Measurements from ENCODE around the gene TMEM97. TPM values are rescaled to one million over a fixed set of nuclear protein-coding genes. Genes with fewer than 3 reads are reported as not detected.
A peak's percentile ranks its signal among the peaks of the same experiment; 100 is the strongest.

TMEM97 gene
- total and polyA plus RNA-seq, 2 experiments from 2014 or later, result 63.6 to 66.9 TPM

GRCh38 chr17:28325211-28325610 lies 6.2 kb downstream of the TMEM97 start:
- H3K27ac ChIP-seq, result no peak overlapping the region
- no peak overlapping the region for H3K4me3 ChIP-seq
- H3K4me1 ChIP-seq (ENCODE audit: insufficient read depth), result peaks cover 14% of the 10 kb centered on the region
- H4K20me1 ChIP-seq (ENCODE audit: insufficient read depth, poor library complexity, severe bottlenecking), result no peaks in the 10 kb centered on the region
- no peaks in the 10 kb centered on the region for H3K27me3 ChIP-seq
- DNase-seq (ENCODE audit: low spot score), result no peak
- H2AFZ ChIP-seq, result no peak overlapping the region
- H3K36me3 ChIP-seq (replicated peaks; ENCODE audit: insufficient read depth, low read depth), result no peaks in the 10 kb centered on the region
- no peaks in the 10 kb centered on the region for H3K9me2 ChIP-seq (replicated peaks; ENCODE audit: insufficient read depth)
- peaks cover 56% of the 10 kb centered on the region for H3K79me2 ChIP-seq
- H3K4me2 ChIP-seq, result no peak overlapping the region
- 64% methylated on average over 5 of the region's 5 CpGs for WGBS (ENCODE audit: low lambda C conversion rate, missing lambda C conversion rate)
- TF ChIP-seq EZH2phosphoT487 (IDR thresholded peaks at IDR 0.05; ENCODE audit: low read depth, severe bottlenecking, unreplicated experiment), result no peak
- H3K9me3 ChIP-seq (ENCODE audit: low read depth), result no peaks in the 10 kb centered on the region

- no peak for TF ChIP-seq EZH2 (IDR thresholded peaks at IDR 0.05; ENCODE audit: borderline replicate concordance)
- no peak for TF ChIP-seq CTCF (IDR thresholded peaks at IDR 0.05; ENCODE audit: poor library complexity)
- TF ChIP-seq EZH2phosphoT487 (IDR thresholded peaks at IDR 0.05; ENCODE audit: low read depth, severe bottlenecking, unreplicated experiment), result no peak
- Histone ChIP-seq H2AFZ (no peak overlapping the region), H3K9me3 (ENCODE audit: low read depth) (no peaks in the 10 kb centered on the region), H4K20me1 (ENCODE audit: insufficient read depth, poor library complexity, severe bottlenecking) (no peaks in the 10 kb centered on the region), H3K4me3 (no peak overlapping the region), H3K9me2 (replicated peaks; ENCODE audit: insufficient read depth) (no peaks in the 10 kb centered on the region), H3K4me2 (peak overlapping the region; percentile 35), H3K79me2 (peaks cover 47% of the 10 kb centered on the region), H3K4me1 (ENCODE audit: insufficient read depth) (peaks cover 7% of the 10 kb centered on the region), H3K36me3 (replicated peaks; ENCODE audit: insufficient read depth, low read depth) (no peaks in the 10 kb centered on the region), H3K27me3 (no peaks in the 10 kb centered on the region), H3K27ac (no peak overlapping the region)
- WGBS (ENCODE audit: low lambda C conversion rate, missing lambda C conversion rate), result 75% methylated on average over 7 of the region's 7 CpGs
- DNase-seq (ENCODE audit: low spot score), result peak; percentile 13
Observed at GRCh38 chr17:28326114-28326513, 7.1 kb downstream of the TMEM97 start.

- Histone ChIP-seq H3K9me3 (ENCODE audit: low read depth) (no peaks in the 10 kb centered on the region), H3K4me1 (ENCODE audit: insufficient read depth) (peaks cover 7% of the 10 kb centered on the region), H3K27ac (no peak overlapping the region), H3K27me3 (no peaks in the 10 kb centered on the region), H3K4me2 (no peak overlapping the region), H3K4me3 (no peak overlapping the region), H3K9me2 (replicated peaks; ENCODE audit: insufficient read depth) (no peaks in the 10 kb centered on the region), H2AFZ (no peak overlapping the region), H4K20me1 (ENCODE audit: insufficient read depth, poor library complexity, severe bottlenecking) (no peaks in the 10 kb centered on the region), H3K36me3 (replicated peaks; ENCODE audit: insufficient read depth, low read depth) (no peaks in the 10 kb centered on the region), H3K79me2 (peaks cover 41% of the 10 kb centered on the region)
- no peak for DNase-seq (ENCODE audit: low spot score)
- WGBS (ENCODE audit: low lambda C conversion rate, missing lambda C conversion rate), result 96% methylated on average over 9 of the region's 9 CpGs
- TF ChIP-seq EZH2 (IDR thresholded peaks at IDR 0.05; ENCODE audit: borderline replicate concordance) (no peak), CTCF (IDR thresholded peaks at IDR 0.05; ENCODE audit: poor library complexity) (no peak), EZH2phosphoT487 (IDR thresholded peaks at IDR 0.05; ENCODE audit: low read depth, severe bottlenecking, unreplicated experiment) (no peak)
Observed at GRCh38 chr17:28327031-28327607, 8.1 kb downstream of the TMEM97 start.

GRCh38 chr17:28327709-28328108 lies 8.7 kb downstream of the TMEM97 start:
- H3K4me3 ChIP-seq, result no peak overlapping the region
- TF ChIP-seq EZH2phosphoT487 (IDR thresholded peaks at IDR 0.05; ENCODE audit: low read depth, severe bottlenecking, unreplicated experiment) (no peak), CTCF (IDR thresholded peaks at IDR 0.05; ENCODE audit: poor library complexity) (no peak), EZH2 (IDR thresholded peaks at IDR 0.05; ENCODE audit: borderline replicate concordance) (no peak)
- H3K36me3 ChIP-seq (replicated peaks; ENCODE audit: insufficient read depth, low read depth), result no peaks in the 10 kb centered on the region
- no peak overlapping the region for H2AFZ ChIP-seq
- H3K27ac ChIP-seq, result no peak overlapping the region
- no peaks in the 10 kb centered on the region for H3K27me3 ChIP-seq
- H3K4me2 ChIP-seq, result no peak overlapping the region
- no peaks in the 10 kb centered on the region for H3K9me2 ChIP-seq (replicated peaks; ENCODE audit: insufficient read depth)
- H4K20me1 ChIP-seq (ENCODE audit: insufficient read depth, poor library complexity, severe bottlenecking), result no peaks in the 10 kb centered on the region
- H3K79me2 ChIP-seq, result peaks cover 41% of the 10 kb centered on the region
- H3K4me1 ChIP-seq (ENCODE audit: insufficient read depth), result peaks cover 7% of the 10 kb centered on the region
- no peaks in the 10 kb centered on the region for H3K9me3 ChIP-seq (ENCODE audit: low read depth)
- WGBS (ENCODE audit: low lambda C conversion rate, missing lambda C conversion rate), result 76% methylated on average over 3 of the region's 3 CpGs
- no peak for DNase-seq (ENCODE audit: low spot score)

Measured in hepatocyte (in vitro differentiated cells).